Fibroblast of the aortic adventitia (primary cell): ENCODE results near the gene PKD2L1. TPM values are rescaled to one million over a fixed set of nuclear protein-coding genes. Genes with fewer than 3 reads are reported as not detected.

Experiments
- DNase-seq: peaks from one replicate; pipeline ENCODE4 v3.0.0-alpha.2; 2010; ENCODE audit warnings: low read depth
- H3K4me3 ChIP-seq: 2 replicates; pipeline ENCODE4 v1.5.1; 2011; ENCODE audit warnings: low read depth, mild to moderate bottlenecking, control low read depth, low read length, moderate library complexity
- small RNA-seq: library from RNA; depleted of rRNA; stranded (forward); fragments of <200 nt; gene quantifications from one replicate; pipeline ENCODE3, GENCODE V24; 2012
- total RNA-seq: library from RNA; depleted of rRNA; stranded (reverse); fragments of >200 nt; gene quantifications from 2 replicates; pipeline ENCODE4 v1.2.3, GENCODE V29; 2012; ENCODE audit warnings: low replicate concordance
- TF ChIP-seq, protein P1 (sequence below): IDR thresholded peaks from 2 replicates; pipeline ENCODE4 v1.5.1; 2011; ENCODE audit warnings: mild to moderate bottlenecking, low read length, control low read depth, inconsistent platforms; ENCODE audit not compliant: insufficient read depth

Gene PKD2L1
- total RNA-seq, 1 donor: not detected

DNA sequence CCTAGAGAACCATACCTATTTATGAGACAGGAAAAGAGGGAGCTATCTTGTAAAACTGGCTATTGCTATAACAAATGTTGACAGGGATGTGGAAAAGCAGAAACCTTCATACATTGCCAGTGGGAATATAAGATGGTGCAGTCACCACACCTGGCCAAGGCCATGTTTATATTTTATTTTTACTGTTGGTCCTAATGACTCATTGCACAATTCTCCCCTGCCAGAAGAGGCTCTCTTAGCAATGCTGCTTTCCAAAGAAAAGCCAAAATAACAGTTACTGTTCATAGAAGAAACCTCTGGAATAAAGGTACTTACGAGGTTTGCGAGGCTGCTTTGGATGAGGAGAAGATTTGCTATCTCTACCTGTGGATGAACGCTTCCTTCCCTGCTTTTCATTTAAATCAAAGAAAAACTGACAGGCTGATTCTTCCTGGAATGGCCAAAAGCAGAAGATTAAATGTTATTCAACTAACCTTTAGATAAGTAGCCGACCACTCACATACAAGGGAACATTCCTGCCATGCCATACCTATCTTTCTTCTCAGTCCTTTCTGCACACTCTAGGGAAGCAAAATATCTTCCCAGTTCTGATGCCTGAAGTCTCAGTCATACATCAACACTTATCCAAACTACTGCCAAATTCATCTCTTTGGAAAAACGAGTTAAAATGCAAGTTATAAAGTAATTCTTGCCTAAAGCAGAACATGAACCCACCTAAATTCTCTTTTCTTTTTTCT is 84.4 kb downstream of the PKD2L1 start:
- H3K4me3 ChIP-seq: no peak overlapping the region
- DNase-seq: peak; percentile 34
- TF ChIP-seq, protein P1, sequence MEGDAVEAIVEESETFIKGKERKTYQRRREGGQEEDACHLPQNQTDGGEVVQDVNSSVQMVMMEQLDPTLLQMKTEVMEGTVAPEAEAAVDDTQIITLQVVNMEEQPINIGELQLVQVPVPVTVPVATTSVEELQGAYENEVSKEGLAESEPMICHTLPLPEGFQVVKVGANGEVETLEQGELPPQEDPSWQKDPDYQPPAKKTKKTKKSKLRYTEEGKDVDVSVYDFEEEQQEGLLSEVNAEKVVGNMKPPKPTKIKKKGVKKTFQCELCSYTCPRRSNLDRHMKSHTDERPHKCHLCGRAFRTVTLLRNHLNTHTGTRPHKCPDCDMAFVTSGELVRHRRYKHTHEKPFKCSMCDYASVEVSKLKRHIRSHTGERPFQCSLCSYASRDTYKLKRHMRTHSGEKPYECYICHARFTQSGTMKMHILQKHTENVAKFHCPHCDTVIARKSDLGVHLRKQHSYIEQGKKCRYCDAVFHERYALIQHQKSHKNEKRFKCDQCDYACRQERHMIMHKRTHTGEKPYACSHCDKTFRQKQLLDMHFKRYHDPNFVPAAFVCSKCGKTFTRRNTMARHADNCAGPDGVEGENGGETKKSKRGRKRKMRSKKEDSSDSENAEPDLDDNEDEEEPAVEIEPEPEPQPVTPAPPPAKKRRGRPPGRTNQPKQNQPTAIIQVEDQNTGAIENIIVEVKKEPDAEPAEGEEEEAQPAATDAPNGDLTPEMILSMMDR: no peak

DNA sequence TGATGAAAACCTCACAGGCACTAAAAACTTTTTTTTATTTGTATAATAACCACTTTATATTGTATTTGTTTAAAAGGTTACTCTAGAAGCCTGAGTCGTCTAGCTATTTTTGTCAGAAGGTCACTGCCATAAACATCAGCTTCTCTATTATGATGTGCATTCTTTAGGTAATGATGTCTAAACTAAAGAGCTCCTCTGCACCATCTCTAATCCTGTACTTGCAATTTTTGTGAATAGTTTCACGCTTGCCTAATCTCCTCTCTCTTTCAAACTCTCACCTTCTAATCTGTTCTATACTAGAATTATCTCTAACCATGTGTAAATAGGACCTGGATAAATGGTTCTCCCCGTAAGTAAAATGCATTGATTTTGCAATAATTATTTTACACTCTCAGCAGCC is 90.2 kb downstream of the PKD2L1 start:
- H3K4me3 ChIP-seq: no peak overlapping the region
- TF ChIP-seq, protein P1: no peak
- no peak for DNase-seq

DNA sequence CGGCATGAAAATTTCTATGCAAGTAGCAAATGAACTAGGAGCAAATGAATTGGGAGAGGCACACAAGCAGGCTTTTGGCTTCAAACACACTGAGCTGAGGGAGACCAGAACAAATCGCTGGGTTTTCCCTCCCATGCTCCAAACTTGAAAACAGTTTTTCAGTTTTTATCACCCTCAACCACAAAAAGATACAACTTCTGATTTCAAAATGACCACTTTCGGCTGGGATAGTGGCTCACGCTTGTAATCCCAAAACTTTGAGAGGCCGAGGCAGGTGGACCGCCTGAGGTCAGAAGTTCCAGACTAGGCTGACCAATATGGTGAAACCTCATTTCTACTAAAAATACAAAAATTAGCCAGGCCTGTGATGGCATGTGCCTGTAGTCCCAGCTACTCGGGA is 91.6 kb downstream of the PKD2L1 start:
- DNase-seq: no peak
- H3K4me3 ChIP-seq: no peak overlapping the region
- TF ChIP-seq, protein P1: no peak

Small RNA genes lying within 50 kb of the gene (small RNA-seq; reads per million reads assigned to genes)
- not detected for gene RNU6-422P

Other genes with a start within 250 kb of the PKD2L1 start
- not detected in 2 replicates for gene CPN1, start 248.4 kb downstream of the PKD2L1 start, total RNA-seq
- 49.1 and 53.6 TPM in 2 replicates for gene ERLIN1, start 144.2 kb downstream of the PKD2L1 start, total RNA-seq
- 25.0 and 30.3 TPM in 2 replicates for gene CHUK, start 100.6 kb downstream of the PKD2L1 start, total RNA-seq
- gene CWF19L1, start 62.6 kb downstream of the PKD2L1 start, total RNA-seq: 15.0 and 28.1 TPM in 2 replicates
- gene BLOC1S2, start 43.5 kb downstream of the PKD2L1 start, total RNA-seq: 56.8 and 68.8 TPM in 2 replicates
- gene SCD, start 17.0 kb upstream of the PKD2L1 start, total RNA-seq: 99.9 and 283 TPM in 2 replicates
- gene WNT8B, start 132.8 kb upstream of the PKD2L1 start, total RNA-seq: not detected in 2 replicates
- gene SEC31B, start 189.6 kb upstream of the PKD2L1 start, total RNA-seq: 3.3 and 17.4 TPM in 2 replicates
- 98.9 and 134 TPM in 2 replicates for gene NDUFB8, start 199.6 kb upstream of the PKD2L1 start, total RNA-seq
- 12.9 and 17.3 TPM in 2 replicates for gene HIF1AN, start 205.7 kb upstream of the PKD2L1 start, total RNA-seq